Left hindlimb (tissue), 1 donor: ENCODE measurements around the gene ASB6.
"Not testable (repeated sequence)": the region's sequence is repeated elsewhere in the genome, so short reads cannot be mapped to it uniquely, and the experiment has no call there.

ENCODE experiments used
- DNase-seq: peaks from one replicate; pipeline ENCODE4 v3.0.0-alpha.2; 2018

ASB6 gene

DNA sequence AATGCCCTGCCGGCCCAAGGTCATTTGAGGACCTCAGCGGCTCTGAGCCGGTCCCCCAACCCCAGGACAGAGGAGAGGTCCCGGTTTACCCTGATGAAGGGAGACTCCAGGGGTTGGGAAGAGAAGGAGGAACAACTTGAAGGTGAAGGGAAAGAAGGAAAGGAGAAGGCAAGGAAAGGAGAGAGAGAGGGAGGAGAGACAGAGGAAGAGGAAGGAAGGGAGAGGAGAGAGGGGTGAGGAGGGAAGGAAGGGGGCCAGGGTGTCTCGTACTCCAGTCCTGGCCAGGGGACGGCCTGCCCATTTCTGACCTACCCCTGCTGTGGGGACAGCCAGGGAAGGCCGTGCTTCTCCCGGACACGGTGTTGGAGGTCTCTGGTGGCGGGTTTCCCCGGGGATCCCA lies 25.4 kb upstream of the ASB6 start:
- DNase-seq = no peak

- no peak for DNase-seq
Measured at GRCh38 chr9:129666575-129666974, 24.6 kb upstream of the ASB6 start.

DNA sequence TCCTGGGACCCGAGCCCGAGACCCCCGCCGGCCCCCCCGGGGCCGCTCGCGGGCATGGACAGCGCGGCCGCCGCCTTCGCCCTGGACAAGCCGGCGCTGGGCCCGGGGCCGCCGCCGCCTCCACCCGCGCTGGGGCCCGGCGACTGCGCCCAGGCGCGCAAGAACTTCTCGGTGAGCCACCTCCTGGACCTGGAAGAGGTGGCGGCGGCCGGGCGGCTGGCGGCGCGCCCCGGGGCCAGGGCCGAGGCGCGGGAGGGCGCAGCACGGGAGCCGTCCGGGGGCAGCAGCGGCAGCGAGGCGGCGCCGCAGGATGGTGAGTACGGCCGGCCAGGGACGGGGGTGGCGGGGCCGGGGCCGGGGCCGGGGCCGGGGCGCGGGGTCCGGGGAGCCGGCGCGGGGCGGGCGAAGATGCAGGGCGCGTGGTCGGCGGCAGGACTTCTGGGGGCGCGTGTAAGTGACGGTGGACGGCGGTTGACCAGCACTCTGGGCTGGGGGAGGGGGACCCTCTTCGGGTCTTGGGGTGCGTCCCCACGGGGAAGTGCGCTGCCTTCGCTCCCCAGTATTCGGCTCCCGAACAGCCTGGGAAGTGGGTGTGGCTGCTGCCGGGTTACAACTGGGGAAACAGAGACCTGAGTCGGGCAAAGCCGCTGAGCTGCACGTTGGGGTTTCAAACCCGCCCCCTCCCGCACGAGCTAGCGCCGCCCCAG lies 24.0 kb upstream of the ASB6 start:
- no peak for DNase-seq

DNA sequence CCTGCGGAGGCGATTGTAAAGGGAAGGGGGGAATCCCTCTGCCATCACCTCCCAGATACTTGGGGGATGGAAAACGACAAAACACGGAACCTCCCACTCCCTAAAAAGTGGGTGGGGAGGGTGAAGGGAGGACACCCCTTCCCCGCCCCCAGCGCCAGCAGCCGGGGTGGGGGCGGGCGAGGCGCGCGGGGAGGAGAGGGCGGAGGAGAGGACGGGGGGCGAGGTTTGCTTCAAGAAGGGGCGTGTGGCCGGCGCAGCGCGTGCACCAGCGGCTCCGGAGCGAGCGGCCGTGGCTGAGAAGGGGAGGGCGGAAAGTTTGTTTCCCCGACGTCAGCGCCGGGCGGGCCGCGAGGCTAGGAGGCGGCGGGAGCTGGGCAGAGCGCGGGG lies 23.4 kb upstream of the ASB6 start, which contains the start of gene PRRX2:
Gene PRRX2, plus strand, starts transcription at position 259 of the 387 bp plus-strand sequence. CDS start 221 bp downstream, outside the sequence.
- peak; percentile 87 for DNase-seq

GRCh38 chr9:129664746-129665388 lies 22.9 kb upstream of the ASB6 start:
- no peak for DNase-seq

- not testable (repeated sequence) for DNase-seq
Measured at GRCh38 chr9:129662239-129662638, 20.3 kb upstream of the ASB6 start.

GRCh38 chr9:129661029-129661428 lies 19.1 kb upstream of the ASB6 start:
- no peak for DNase-seq

- DNase-seq = no peak
Measured at GRCh38 chr9:129656795-129657390, 14.9 kb upstream of the ASB6 start.

GRCh38 chr9:129655696-129656095 lies 13.7 kb upstream of the ASB6 start:
- no peak for DNase-seq

DNA sequence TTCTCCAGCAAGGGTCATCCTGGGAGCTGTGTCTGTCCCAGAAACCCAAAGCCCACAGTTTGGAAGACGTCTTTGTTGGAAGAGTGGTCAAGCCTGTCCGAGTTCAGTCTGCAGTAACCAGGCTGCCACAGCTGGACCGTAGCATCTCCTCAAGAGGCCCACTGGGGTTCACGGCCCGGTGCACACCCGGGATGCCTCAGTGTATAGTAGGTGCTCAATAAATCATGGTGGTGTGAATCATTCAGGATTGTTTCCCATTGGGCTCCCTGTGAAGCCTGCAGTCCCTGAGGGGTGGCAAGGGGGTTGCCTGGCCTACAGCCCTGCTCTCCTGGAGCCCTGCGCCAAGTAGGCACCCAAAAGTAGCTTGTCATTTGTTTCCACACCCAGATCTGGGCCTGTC lies 13.2 kb upstream of the ASB6 start:
- DNase-seq = no peak

GRCh38 chr9:129654554-129655040 lies 12.6 kb upstream of the ASB6 start:
- no peak for DNase-seq

- no peak for DNase-seq
Measured at GRCh38 chr9:129653823-129654553, 12.0 kb upstream of the ASB6 start.

DNA sequence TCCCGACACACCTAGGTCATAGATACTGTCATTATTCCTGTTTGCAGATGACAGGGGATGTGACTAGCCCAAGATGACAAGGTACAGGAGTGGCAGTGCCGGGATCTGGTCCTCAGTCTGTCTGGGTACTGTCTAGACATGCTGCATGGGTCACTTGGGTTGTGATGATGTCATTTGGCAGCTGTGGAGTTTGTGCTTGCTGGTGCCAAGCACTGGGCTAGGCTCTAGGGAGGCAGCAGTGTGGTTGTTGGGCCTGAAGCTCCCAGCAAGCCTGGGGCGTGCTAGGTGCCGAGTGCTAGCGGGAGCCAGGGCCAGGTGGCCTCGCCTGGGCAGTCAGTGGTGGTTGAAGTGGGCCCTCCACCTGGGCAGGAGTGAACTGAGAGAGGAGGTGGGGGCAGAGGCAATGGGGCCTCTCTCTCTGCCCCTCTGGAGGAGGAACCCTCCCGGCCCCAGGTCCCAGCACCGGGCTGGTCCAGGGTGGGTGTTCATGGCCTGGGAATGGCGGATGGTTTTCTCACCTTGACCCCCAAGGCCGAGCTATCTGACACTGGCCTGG lies 8.8 kb upstream of the ASB6 start:
- DNase-seq = no peak

DNA sequence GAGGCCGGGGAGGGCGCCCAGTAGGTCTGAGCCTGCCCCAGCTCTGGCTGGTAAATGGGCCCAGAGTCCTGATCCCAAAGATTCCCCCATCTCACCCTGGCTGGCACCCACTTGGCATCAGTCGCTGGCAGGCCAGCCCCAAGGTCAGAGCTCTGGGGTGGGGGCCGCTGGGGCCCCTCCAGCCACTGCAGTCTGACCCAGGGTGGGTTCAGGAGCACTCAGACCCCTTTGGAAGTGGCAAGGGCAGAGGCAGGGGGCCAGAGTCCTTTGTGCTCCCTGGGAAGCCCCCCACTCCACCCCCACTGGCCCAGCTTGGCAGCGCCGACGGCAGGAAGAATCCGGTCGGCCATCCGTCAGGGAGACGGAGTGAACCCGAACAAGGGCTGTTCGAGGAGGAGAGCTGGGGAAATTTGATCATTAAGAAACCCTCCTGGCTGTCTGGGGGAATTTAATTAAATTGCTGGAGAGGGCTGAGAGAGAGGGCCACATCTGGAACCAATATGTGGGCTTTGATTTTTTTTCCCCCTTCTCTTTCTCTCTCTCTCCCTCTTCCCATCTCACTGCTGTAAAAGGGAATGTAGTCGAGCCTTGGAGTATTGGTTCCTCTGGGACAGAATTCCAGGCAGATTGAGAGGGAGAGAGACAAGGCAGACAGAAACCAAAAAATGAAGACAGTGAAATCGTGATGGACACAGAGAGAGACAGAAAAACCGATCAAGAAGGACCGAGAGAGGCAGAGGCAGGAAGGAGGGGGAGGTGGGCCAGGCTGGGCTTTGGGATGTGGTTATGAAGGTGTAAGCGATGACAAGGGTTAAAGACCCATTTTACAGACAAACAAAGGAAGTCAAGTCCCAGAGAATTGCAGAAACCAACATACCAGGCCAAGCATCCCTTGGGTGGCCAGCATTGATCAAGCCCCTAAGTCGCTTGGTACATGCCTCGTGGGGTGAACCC lies 8.1 kb upstream of the ASB6 start:
- DNase-seq = no peak

DNA sequence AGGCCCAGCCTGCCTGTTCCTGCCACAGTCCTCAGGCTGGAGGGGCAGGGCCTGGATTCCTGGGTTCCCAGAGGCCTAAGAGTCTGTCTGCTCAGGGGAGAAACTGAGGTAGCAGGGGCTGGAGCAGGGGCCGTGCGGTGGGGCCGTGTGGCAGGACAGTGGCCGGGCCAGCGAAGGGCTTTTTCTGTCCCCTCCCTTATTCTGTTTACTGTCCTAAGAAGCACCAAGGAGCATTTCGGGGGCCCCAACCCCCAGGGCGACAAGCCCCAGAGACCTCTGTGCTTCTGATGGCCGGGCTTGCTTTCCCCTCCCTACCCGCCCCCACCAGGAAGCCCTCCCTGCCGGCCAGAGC lies 6.8 kb upstream of the ASB6 start:
- no peak for DNase-seq

- no peak for DNase-seq
Measured at GRCh38 chr9:129648092-129648763, 6.3 kb upstream of the ASB6 start.

GRCh38 chr9:129647635-129648034 lies 5.7 kb upstream of the ASB6 start:
- no peak for DNase-seq

GRCh38 chr9:129646654-129647053 lies 4.7 kb upstream of the ASB6 start:
- no peak for DNase-seq

DNA sequence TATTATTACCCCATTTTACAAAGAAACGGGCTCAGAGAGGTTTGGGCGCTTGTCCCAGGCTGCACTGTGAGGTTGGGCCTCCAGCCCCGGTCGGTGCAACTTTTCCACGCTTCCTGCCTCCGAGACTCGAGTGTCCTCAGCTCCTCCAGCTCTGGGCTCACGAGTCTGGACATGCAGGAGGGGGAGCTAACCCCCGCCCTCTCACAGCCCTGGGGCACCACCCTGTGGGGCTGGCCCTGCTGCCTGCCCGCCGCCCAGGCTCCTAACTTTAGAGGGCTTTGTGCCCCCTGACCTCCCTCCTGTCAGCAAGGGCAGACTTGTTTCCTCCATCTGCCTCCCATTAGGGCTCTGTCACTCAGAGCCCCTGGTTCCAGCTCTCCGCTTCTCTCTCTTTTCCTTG lies 4.3 kb upstream of the ASB6 start:
- no peak for DNase-seq

DNA sequence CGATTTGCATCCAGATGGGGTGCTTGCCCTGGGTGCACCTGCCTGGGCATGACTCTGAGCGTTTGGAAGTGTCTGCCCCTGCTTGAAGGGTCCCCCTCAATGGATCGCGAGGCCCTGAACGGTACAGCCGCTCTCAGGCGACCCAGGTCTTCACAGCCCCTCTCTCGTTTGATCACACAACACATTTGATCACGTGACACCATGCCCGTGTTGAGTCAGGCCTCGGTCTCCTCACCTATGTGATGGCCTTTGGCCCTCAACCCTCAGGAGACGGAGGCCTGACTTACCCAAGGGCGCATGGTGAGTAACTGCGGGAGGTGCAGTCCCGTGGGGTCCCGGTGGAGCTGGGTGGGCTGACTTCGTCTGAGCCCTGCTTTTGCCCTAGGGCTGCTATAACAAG lies 3.0 kb upstream of the ASB6 start:
- no peak for DNase-seq

DNA sequence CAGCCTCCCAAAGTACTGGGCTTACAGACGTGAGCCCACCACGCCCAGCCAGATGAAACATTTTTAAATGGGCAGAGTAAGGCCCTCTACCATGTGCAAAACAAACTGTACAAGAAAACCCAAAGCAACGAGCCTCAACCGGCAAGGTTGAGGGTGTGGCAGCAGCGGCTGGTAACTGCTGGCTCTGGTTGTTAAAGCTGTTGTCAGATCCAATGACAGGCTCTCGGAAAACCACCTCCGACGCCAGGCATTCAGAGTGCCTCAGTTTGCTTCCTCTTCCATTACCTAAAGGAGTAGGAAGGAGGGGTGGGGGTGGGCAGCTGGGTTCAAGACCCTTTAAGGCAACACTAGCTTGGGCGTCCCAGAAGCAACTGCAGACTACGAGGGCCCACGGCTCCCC lies 2.4 kb upstream of the ASB6 start:
- peak; percentile 32 for DNase-seq
